ENCODE results near the gene KCNE5. TPM values are rescaled to one million over a fixed set of nuclear protein-coding genes. Genes with fewer than 3 reads are reported as not detected.

The KCNE5 gene
- total and polyA plus RNA-seq, 9 of the 15 experiments (the other 6 are each of a cell fraction or from before 2014, with no cell fraction given) = 0.08 to 0.38 (median 0.21) TPM; not detected in 1

DNA sequence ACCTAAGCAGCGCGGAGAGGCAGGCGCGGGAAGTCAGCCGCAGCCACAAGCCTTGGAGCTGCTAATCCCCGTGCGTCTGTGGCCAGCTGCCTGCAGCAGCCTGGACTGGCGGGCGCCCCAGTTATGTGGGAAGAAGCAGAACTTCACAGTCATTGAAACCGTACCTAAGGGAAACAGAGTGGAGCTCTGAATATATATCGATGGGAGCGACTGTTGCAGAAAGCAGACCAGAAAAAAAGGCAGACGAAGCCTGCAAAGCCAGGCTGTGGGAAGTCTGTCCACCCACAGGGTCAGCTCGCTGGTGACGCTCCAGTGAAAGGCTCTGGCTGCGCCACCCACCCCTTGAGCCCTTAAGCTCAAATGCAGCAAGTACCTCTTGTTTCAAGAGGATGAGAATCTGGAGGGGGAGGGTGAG lies 24.7 kb downstream of the KCNE5 start (continued):
- TF ChIP-seq PHB2 (IDR thresholded peaks at IDR 0.05; ENCODE audit: low read depth) (no peak), CBFA2T2 (conservative IDR thresholded peaks at IDR 0.05) (no peak), ZBTB5 (IDR thresholded peaks at IDR 0.05) (no peak), ZNF75A (CRISPR knock-in tag; IDR thresholded peaks at IDR 0.05) (no peak)
- TF ChIP-seq, protein P1, sequence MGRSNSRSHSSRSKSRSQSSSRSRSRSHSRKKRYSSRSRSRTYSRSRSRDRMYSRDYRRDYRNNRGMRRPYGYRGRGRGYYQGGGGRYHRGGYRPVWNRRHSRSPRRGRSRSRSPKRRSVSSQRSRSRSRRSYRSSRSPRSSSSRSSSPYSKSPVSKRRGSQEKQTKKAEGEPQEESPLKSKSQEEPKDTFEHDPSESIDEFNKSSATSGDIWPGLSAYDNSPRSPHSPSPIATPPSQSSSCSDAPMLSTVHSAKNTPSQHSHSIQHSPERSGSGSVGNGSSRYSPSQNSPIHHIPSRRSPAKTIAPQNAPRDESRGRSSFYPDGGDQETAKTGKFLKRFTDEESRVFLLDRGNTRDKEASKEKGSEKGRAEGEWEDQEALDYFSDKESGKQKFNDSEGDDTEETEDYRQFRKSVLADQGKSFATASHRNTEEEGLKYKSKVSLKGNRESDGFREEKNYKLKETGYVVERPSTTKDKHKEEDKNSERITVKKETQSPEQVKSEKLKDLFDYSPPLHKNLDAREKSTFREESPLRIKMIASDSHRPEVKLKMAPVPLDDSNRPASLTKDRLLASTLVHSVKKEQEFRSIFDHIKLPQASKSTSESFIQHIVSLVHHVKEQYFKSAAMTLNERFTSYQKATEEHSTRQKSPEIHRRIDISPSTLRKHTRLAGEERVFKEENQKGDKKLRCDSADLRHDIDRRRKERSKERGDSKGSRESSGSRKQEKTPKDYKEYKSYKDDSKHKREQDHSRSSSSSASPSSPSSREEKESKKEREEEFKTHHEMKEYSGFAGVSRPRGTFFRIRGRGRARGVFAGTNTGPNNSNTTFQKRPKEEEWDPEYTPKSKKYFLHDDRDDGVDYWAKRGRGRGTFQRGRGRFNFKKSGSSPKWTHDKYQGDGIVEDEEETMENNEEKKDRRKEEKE (IDR thresholded peaks at IDR 0.05; ENCODE audit: borderline replicate concordance in 1 of 2, control insufficient read depth in 1 of 2, low read depth in 2 of 2, low read length in 1 of 2) = no peak

- BruUV-seq (replicated peaks) = no TSS peak
- 9% methylated on average over 3 of the region's 3 CpGs for WGBS (ENCODE audit: insufficient coverage, low coverage, missing lambda C conversion rate)
These were observed 29.0 kb downstream of the KCNE5 start for GRCh38 chrX:109596015-109596414.

More at GRCh38 chrX:109596015-109596414, 29.0 kb downstream of the KCNE5 start:
- Histone ChIP-seq H3K9me1 (ENCODE audit: control insufficient read depth, insufficient read depth, low read length) (no peaks in the 10 kb centered on the region), H3K4me1 (replicated peaks in 1 of 2; ENCODE audit: control insufficient read depth in 2 of 2, insufficient read depth in 2 of 2, low read length in 2 of 2) (peaks cover 0 to 4% of the 10 kb centered on the region in 2 experiments; a peak in 1 of 5 replicates), H3K36me3 (ENCODE audit: control insufficient read depth, insufficient read depth, low read length) (no peaks in the 10 kb centered on the region), H3K27me3 (ENCODE audit: control insufficient read depth in 2 of 2, insufficient read depth in 2 of 2, low read length in 2 of 2) (peaks cover 0 to 11% of the 10 kb centered on the region in 2 experiments; a peak in 2 of 5 replicates), H4K20me1 (replicated peaks; ENCODE audit: control insufficient read depth, insufficient read depth, low read length) (no peaks in the 10 kb centered on the region), H3K27ac (ENCODE audit: extremely low read depth, low read depth, low read length) (no peak overlapping the region), H3K9me3 (replicated peaks; ENCODE audit: control insufficient read depth, insufficient read depth, low read depth, low read length) (no peaks in the 10 kb centered on the region), H2AFZ (ENCODE audit: low read depth, low read length) (no peak overlapping the region), H3K79me2 (ENCODE audit: control insufficient read depth, insufficient read depth, low read length) (no peaks in the 10 kb centered on the region), H3K9ac (ENCODE audit: insufficient read depth in 1 of 2, low read depth in 2 of 2, low read length in 2 of 2) (no peak overlapping the region), H3K4me3 (no peak overlapping the region), H3K4me2 (ENCODE audit: insufficient read depth, low read length) (no peak overlapping the region)
- ChIA-PET CTCF (ENCODE audit: low intra/inter-chr PET ratio) (no interaction called here), POLR2A (no interaction called here)
- no peak for ATAC-seq
- FAIRE-seq = no peak
- in situ Hi-C loops (cut with MboI) = no loop called here
- DNase-seq (ENCODE audit: extremely low read depth in 1 of 4, low spot score in 3 of 4) = no peak
- TF ChIP-seq CEBPB (tag; IDR thresholded peaks at IDR 0.05) (peak; percentile 35; the same call in 1 of the 2 replicates), ZNF3 (CRISPR knock-in tag; IDR thresholded peaks at IDR 0.05) (no peak)
- intact Hi-C loops (cut with micrococcal nuclease) = no loop called here

Data from K562 (cell line).